ENCODE data around the gene FER.
"Not testable (repeated sequence)": the region's sequence is repeated elsewhere in the genome, so short reads cannot be mapped to it uniquely, and the experiment has no call there.

FER gene

DNA sequence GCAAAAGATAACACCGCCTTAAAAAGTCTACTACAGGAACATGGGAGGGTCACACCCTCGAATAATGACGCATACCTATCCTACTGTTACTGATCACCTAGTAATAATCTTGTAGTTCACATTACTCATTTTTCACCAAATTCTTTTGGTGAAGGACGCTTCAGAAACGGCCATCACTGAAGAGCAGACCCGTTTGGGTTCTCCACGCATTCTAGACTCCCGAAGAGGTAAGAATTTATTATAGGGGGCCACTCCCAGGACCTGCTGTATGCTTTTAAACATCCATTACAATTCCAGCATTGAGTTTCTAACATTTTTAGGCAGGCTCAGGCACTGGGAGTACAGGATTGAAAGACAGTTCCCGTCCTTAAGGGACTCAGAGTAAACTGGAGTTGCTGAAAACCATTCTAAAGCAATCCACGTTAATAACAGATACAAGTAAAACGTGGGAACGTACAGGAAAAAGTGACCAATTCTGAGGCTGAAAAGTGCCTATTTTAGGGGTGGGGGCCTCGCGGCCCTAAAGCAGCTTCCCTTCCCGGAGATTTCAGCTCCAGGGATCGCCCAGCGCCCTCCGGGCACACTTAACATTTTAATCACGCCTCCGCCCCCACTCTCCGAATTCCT is at the start of gene FER:
FER (plus strand) TSS at position 124 of the 627 bp plus-strand sequence. CDS start 50,286 bp downstream, outside the sequence.
- DNase-seq: peak; percentile 88

DNA sequence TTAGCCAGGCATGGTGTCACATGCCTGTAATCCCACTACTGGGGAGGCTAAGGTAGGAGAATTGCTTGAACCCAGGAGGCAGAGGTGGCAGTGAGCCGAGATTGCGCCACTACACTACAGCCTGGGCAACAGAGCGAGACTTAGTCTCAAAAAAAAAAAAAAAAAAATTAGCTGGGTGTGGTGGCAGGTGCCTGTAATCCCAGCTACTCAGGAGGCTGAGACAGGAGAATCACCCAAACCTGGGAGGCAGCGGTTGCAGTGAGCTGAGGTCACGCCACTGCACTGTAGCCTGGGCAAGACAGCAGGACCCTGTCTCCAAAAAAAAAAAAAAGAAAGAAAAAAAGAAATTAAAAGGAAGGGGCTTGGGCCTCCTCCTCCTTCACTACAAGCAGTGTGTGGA is 47.3 kb upstream of the FER start:
- DNase-seq: not testable (repeated sequence)

DNA sequence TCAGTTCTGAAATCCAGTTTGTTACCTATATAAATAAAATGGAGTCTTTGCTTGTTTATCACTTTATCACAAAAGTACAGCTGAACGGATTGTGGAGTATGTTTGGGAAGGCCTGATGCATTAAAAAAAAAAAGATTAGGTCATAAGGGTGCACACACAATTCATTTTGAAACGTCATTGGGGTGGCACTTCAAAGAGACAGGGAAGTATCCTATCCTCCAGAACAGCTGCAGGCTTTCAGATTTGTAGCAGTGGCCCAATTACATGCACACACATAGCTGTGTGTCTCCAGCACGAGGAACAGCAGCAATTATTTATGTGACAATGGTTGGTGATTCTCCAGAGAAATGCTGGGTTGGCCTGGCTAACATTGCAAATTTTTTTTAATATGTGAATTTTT is 46.8 kb upstream of the FER start:
- peak; percentile 33 for DNase-seq

DNA sequence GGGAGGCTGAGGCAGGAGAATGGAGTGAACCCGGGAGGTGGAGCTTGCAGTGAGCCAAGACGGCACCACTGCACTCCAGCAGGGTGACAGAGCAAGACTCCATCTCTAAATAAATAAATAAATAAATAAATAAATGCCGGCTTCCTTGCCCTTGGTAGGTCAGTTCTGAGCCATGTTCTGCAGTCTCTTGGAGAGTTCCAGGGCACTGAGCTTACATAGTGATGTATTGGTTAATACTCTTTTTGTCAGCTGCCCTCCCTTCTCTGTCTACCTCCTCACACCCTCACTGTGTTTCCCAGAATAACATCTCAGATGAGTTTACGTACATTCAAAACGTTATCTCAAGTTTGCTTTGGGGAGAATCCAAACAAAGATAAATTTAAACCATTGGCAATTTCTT is 45.2 kb upstream of the FER start:
- DNase-seq: no peak

DNA sequence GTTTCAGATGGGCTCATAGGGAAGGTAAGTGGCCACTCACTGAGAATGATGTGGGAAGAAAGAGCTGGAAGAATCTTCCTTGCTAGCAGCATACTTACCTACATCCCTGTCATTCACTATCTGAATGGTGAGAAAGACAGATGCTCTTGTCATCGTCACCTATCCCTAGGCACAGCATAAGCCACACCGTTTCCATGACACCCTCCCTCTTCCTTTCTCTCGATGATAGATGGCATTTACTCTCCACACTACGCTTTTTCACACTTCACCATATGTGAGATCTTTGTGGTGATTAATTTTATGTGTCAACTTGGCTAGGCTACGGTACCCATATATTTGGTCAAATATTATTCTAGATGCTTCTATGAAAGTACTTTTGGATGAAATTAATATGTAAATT is 44.4 kb upstream of the FER start:
- DNase-seq: no peak

DNA sequence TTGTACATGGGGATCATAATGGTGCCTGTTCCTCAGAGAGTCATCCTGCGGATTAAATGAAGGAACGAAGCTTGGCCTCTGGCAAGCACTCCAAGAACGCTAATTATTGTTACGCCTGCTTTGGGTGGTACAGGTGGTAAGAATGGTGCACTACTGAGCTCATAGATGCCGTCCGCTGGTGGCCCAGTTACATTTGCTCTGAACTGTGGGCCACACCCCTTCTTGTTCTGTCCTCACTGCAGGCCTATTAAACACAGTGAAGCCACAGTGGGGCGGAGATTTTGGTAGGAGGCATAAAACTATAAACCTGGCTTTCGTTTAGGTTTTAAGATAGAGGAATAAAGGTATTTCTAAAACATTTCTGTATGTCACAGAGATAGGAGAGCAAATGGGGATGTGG is 40.6 kb upstream of the FER start:
- no peak for DNase-seq

DNA sequence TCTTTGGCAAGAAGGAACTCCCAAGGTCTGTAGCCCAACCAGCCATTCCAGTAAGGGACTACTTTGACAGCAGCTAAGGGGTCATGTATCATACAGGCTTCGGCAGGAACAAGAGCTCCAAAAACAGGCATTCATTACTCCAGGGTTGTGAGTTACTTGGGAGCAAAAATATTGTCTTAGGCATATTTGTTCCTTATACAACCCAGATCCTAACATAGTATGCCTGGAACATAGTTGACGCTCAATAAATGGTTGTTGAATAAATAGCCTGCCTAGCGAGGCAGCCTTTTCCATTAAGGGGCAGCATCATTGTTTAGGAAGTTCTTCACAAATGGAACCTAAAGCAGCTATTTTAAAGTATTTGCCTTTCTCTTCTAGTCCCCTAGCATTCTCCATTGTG is 35.8 kb upstream of the FER start:
- DNase-seq: no peak

DNA sequence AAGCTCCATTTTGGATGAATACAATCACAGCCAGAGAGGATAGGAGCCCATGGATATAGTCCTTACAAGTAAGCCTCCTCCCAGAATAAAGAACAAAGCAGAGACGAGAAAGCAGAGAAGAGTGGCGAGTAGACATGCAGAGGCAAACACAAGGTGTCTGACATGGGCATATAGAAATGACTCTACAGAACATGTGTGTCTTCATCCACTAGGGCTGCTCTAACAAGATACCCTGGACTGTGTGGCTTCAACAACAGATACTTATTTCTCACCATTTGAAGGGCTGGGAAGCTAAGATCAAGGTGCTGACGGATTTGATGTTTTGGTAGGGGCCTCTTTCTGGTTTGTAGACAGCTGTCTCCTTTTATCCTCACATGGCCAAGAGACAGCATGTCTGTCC is 32.3 kb upstream of the FER start:
- DNase-seq: no peak

DNA sequence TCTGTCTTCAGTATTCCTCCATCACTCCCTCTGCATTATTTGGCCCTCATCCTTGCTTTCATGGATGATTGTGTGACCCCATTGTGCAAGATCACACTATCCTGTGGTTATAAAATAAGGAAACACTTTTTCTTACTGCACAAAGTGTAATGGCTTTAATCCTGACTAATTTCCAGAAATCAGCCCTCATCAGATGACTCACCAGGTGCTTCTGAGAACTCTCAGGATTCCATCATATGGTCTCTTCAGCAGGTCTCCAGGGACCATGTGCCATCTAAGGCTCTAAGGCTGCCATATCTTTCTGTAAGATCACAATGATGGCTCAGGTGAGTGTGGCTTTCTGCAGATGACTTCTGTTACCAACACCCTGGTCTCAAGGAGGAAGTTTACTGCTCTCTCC is 27.3 kb upstream of the FER start:
- peak; percentile 27 for DNase-seq

DNA sequence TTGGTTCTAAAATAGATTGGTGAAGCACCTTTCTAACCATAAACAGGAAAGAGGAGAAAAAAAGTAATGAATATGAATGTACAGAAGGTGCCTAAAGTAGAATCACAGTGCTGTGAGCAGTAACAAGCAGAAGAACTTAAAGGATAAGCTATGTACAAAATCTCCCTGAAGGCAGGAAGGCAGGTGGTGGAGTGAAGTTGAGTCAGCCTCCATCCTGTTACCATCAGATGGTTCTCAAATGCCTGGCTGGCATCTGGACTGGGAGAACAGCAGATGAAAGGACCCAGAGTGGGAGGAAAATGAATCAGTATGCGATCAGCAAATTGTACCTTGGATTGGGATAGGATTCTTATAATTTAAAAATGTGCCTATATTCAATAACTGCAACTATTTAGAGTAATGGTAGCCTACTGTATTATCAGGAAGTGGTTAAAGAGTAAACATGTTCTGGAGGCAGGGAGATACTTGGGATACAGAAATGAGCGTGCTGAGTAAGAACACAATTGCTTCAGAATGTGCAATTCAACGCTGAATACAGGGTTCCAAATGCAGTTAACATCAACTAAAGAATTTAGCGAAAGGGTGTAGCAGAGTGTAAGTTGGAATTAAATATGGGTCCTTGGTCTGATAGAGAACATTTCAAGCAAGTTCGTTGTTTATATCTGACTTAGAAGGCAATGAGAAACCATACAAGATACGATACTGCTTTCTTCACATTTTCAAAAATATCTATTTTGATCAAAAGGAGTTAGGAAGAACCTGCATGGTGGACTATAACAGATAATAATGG is 21.1 kb upstream of the FER start:
- DNase-seq: peak; percentile 68

DNA sequence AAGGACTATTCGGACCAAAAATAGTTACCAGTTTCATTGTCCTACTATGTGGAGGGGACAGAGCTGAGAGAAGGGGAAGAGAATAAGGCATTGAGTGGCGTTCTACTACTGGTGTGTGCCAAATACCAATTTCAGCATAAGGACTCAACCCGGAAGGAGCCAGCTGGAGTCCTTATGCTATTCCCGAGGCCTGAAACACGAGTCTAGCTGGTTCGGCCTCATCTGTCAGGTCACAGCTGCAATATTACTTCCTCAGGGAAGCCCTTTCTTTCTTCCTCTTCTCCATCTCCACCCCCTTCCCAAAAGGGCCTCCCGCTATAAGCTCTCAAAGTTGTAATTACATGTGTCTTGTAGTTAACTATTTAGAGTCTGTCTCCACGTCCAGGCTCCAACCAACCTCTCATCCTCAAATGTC is 20.5 kb upstream of the FER start:
- no peak for DNase-seq

DNA sequence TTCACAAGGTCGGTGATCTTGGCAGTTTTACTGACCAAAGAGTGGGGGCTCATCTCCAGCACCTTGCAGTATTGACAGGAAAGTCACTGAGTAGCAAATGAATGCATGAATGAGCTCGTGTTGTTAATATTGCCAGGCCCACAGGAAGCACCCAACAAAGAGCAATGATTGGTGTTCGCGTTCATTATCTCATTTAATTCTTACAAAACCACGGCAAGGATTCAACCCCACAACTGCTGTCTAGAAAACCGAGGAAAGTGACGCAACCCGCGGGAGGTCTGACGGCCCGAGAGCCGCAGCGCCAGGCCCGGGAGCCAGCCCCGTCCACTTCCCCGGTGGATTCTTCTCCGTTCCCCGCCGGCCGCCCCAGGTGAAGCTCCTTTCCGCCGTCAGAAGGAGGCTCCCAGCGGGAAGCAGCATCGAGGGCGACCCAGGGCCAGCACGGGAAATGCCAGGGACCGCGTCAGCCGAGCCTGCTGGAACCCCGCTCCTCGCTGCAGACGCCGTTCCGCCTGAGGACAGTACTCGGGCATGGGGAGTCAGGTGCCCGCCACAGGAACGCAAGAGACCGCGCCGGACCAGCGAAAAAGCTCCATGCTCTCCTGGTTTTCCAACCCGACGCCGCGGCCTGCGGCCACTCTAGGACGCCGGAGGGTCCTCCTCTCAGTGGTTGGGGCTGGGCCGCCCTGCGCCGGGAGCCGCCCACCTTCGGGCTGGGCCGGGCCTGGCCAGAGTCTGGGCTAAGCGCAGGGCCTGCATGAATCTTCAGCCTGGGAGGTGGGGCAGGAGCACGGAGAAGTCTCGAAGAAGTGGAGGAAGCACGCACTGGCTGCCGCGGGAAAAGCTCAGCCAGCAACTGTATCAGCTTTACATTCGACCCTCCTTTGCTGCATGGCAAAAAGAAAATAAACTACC is 19.8 kb upstream of the FER start:
- peak; percentile 95 for DNase-seq

DNA sequence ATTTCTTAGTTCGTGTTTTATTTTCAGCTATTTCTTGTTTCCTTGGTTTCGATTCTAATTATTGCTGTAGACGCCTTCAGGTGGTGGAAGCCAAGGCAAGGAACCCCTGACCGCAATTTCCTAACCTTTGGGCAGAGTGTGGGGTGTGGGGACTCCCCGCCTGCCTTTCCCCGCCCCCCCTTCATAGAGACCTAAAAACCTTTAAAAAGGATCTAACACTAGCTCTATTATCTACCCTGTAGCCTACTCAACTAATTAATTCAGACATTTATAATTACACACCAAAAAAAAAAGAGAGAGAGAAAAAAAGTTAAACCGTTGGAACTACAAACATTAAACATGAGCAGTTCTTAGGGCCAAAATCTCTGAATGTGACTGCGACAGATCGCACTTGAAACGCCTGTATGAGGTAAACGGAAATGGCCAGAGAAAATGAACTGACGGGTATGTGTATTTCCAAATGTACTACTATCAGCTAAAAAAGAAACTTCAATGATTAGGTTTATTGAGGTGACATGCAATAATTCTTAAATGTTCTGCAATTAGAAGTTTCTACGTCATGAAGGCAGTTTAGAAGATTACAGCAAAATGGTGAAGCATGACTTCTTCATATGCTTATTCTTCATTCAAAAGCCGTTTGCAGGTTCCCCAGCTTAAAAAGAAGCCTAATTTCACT is 19.0 kb upstream of the FER start:
- peak; percentile 72 for DNase-seq

DNA sequence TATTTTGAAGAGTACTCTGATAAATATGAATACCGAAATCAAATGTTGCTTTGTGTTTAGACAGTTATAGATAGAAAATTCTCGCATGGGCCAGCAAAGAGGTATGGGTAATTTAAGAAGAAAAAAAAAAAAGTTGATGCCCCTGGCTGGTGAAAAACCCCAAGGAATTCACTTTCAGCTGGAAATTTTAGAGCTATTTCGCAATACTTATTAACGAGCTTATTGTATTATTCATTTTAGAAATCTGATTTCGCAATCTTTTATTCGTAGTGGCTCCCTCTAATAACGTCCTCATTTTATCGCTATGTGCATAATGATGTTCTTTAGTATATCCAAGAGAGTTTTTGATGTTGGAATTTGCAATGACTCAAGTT is 18.5 kb upstream of the FER start:
- DNase-seq: no peak

DNA sequence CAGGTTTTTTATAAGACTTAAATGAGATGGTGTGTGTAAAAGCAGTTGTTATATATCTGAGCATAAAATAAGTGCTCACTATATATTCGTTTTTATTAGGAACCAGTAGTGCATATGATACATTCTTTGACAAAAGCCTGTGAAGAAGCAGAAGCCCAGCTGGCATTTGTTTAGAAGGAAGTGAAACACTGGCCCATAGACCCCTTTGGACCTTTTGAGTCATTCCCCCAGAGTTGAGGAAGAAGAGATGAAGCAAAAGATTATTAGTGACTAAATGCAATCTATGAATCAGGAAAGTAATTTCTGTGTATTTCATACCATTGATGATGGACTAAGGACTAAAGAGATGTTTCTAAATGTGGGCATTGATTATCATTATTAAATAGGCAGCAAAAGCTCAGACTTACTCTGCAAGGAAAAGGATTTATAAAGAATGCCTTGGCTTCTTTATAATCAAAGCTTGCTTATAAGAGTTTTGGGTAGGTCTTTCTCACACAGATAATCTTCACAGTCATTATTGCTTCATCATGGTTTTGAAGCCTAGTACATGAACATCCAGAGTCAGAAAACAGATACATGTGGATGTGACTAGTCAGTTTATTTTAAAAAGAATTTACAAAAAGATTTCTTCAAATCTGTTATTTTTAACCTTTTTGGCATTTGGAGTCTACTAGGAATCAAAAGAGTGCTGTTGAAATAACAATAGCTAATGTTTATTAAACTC is 16.9 kb upstream of the FER start:
- DNase-seq: no peak

DNA sequence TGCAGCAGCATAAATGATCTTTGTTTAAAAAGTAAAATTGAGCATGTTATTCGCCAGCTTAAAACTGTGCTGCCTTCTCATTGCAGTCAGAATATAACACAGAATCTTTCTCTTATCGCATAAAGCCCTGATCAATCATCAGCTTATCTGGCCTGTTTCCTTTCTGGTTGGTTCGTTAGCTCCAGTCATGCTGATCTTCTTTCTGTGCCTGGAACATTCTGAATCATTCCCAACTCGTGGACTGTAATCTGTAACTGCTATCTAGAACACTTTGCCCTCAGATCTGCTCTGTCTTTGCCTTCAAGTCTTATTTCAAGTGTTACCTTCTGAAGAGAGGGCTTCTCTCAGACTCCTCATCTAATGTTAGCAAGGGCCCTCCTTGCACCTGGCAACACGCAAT is 11.9 kb upstream of the FER start:
- peak; percentile 51 for DNase-seq

DNA sequence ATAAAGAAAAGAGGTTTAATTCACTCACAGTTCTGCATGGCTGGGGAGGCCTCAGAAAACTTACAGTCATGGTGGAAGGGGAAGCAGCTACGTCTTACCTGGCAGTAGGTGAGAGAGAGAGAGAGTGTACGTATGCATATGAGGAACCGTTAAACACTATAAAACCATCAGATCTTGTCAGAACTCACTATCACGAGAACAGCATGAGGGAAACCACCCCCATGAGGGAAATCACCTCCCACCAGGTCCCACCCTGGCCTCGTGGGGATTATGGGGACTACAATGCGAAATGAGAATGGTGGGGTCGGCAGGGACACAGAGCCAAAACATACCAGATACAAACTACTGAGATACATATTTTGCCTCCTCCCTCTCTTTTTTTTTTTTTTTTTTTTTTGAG is 10.8 kb upstream of the FER start:
- DNase-seq: no peak

DNA sequence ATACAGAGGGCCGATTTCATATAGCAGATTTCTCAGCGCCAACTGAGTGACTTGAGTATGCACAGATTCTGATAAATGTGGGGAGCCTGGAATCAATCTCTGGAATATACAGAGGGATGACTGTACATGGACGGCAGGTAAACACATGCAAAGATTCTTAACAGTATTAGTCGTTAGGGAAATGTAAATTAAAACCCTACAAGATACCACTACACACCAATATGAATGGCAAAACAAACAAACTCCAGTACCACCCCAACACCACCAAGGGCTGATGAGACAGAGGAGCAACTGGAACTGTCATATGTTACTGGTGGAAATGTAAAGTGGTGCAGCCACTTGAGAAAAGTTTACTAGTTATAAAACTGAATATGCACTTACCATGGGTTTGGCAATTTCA is 8.3 kb upstream of the FER start:
- no peak for DNase-seq

DNA sequence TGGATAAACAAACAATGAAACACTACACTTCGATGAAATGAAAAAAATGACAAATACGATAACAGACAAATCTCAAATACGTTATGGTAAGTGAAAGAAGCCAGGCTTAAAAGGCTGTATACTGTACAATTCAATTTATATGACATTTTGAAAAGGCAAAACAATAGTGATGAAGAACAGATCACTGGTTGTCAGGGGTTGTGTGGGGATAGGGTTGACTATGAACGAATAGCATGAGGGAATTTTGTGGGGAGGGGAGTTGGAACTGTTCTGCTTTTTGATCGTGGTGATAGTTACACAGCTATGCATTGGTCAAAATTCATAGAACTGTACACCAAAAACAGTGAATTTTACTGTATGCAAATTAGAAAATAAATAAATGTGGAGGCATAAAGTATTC is 7.8 kb upstream of the FER start:
- DNase-seq: no peak

DNA sequence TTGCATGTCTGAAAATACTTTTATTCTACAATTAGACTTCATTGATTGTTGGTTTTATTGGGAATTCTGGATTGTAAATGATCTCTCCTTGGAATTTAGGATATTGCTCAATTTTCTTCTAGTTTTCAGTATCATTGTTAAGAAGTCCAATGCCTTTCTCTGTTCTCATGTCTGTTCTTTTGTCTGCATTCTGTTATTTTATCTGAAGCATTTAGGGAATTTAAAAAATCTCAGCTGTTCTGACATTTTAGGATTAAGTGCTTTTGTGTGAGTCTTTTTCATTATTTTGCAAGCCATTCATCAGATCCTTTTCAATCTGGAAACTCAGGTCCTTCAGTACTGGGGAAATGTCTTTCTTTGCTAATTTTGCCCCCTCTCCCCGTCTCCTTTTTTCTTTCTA is 4.4 kb upstream of the FER start:
- DNase-seq: no peak

DNA sequence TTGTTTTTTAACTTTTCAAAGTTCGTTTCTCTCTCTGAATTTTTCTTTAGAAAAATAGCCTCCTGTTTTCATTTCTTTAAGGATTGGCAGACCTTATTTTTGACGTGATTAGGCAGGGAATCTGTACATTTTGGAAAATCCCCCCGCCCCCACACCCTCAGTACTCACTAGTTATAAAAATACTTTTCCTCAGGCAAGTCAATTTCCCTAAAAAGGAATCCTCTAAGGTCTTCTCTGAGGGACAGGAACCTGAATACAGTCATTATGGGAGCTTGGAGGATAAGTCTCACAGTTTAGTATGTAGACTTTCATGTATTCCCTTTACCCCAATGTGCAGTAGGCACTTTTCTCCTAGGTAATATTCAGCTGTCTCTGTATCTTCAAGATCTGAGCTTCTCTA is 3.9 kb upstream of the FER start:
- DNase-seq: no peak

DNA sequence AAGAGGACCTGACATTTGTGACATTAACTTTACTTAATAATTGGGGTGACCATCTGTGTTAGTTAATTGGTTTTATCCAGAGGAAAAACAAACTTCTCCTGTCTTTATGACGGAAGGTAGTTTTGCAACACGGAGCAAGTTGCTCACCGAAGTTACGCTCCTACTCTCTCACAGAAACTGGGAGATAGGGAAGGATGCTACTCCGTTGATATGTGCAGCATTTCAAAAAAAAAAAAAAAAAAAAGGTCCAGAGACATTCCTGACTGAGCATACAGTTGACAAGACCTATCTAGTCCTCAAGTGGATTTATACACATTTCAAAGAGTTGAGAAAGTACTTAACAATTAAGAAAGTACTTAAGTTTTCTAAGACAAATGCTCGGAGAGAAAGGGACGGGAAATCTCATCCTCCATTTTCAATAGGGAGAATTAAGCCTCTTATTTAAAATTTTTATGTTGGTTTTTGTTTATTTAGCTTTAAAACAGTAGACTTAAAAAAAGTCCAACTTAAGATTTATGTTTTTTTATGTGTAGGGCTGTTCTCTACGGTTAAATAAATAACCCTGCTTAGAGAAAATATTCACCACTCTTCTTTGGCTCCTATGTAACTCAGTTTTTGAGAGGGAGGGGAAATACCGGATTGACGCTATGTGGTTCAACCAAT is 455 bp upstream of the FER start:
- no peak for DNase-seq

Measured in OCI-M1 (cell line).